HEK293 (cell line): ENCODE data around the gene CLCN1.

Experiments
- CTCF ChIP-seq: fragments of 450-650 bp; formaldehyde crosslinking; IDR thresholded peaks from 2 replicates; pipeline ENCODE4 v1.5.1; 2016; ENCODE audit warnings: missing biosample characterization, missing genetic modification characterization
- REST ChIP-seq: fragments of 450-650 bp; formaldehyde crosslinking; IDR thresholded peaks from 2 replicates; pipeline ENCODE4 v1.5.1; 2016; ENCODE audit warnings: missing biosample characterization, missing genetic modification characterization
- ZEB2 ChIP-seq: fragments of 450-650 bp; formaldehyde crosslinking; IDR thresholded peaks from 2 replicates; pipeline ENCODE4 v1.5.1; 2016; ENCODE audit warnings: missing biosample characterization, missing genetic modification characterization
- ZNF133 ChIP-seq: fragments of 450-650 bp; formaldehyde crosslinking; IDR thresholded peaks from 2 replicates; pipeline ENCODE4 v1.5.1; 2016; ENCODE audit warnings: missing biosample characterization, missing genetic modification characterization
- ZNF175 ChIP-seq: fragments of 450-650 bp; formaldehyde crosslinking; IDR thresholded peaks from 2 replicates; pipeline ENCODE4 v1.5.1; 2016; ENCODE audit warnings: missing biosample characterization, missing genetic modification characterization
- ZNF433 ChIP-seq: fragments of 450-650 bp; formaldehyde crosslinking; IDR thresholded peaks from 2 replicates; pipeline ENCODE4 v1.5.1; 2016; ENCODE audit warnings: missing biosample characterization, missing genetic modification characterization, low read depth
- ZNF76 ChIP-seq: fragments of 450-650 bp; formaldehyde crosslinking; IDR thresholded peaks from 2 replicates; pipeline ENCODE4; 2016; ENCODE audit warnings: low read depth, missing biosample characterization, missing genetic modification characterization, borderline replicate concordance

DNA sequence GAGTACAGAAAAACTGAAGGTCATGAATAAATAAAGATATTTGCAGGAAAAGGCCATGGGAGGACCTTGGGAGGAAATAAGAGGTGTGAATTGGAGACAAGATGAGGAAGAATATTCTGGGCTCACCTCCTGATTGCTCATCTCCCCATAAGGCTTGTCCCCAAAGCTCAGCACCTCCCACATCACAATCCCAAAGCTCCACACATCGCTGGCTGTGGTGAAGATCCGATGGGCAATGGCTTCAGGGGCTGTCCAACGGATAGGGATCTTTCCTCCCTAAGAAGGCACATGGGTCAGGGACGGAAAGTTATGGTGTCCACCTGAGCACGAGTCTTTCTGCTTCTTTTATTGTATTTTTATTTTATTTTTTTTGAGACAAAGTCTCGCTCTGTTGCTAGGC, 78.2 kb downstream of the CLCN1 start:
- TF ChIP-seq ZNF175 (tag by site-specific recombination) = no peak
- TF ChIP-seq CTCF (tag by site-specific recombination) = no peak
- no peak for TF ChIP-seq REST (tag by site-specific recombination)
- no peak for TF ChIP-seq ZNF133
- no peak for TF ChIP-seq ZNF433 (tag by site-specific recombination)
- TF ChIP-seq ZEB2 (tag by site-specific recombination) = no peak
- TF ChIP-seq ZNF76 = no peak
